GM12878 (cell line): Measurements from ENCODE around the gene ASTN1. TPM values are rescaled to one million over a fixed set of nuclear protein-coding genes. Genes with fewer than 3 reads are reported as not detected.

Experiments
- ATAC-seq: fragments of 200-7000 bp; cut with Tn5 transposase; 3 replicates; pipeline ENCODE4 v1.9.1; 2020; ENCODE audit warnings: mild to moderate bottlenecking, moderate library complexity
- BruUV-seq: library from RNA; stranded (reverse); fragments of 400-500 nt; replicated peaks from 2 replicates; lab custom pipeline; 2021; lab: Mats Ljungman, UMichigan
- CTCF ChIA-PET: fragments of 300-600 bp; sonication (Branson Sonifier 250); formaldehyde crosslinking; extraction: SDS; loops from one replicate; lab custom pipeline; 2021; ENCODE audit warnings: inconsistent platforms; lab: Yijun Ruan, JAX
- POLR2A ChIA-PET: fragments of 350-600 bp; formaldehyde crosslinking; extraction: SDS; loops from one replicate; lab custom pipeline; 2021; ENCODE audit warnings: inconsistent platforms; lab: Charles Lee
- RAD21 ChIA-PET: fragments of 300-600 bp; sonication (Branson Sonifier 250); formaldehyde crosslinking; loops from one replicate; lab custom pipeline; 2023; ENCODE audit warnings: antibody characterized with exemption; ENCODE audit not compliant: unreplicated experiment; lab: Charles Lee
- SMC1A ChIA-PET: fragments of 300-600 bp; sonication (Branson Sonifier 250); formaldehyde crosslinking; loops from one replicate; lab custom pipeline; 2023; ENCODE audit not compliant: unreplicated experiment, uncharacterized antibody; lab: Charles Lee
- DNase-seq: peaks from one replicate; pipeline ENCODE4 v3.0.0-alpha.2; 2011; ENCODE audit warnings: low read depth, low spot score
- FAIRE-seq: peaks from 3 replicates; lab custom pipeline; 2011; peaks lifted over from hg19 to GRCh38; lab: Jason Lieb, UNC
- H2AFZ ChIP-seq: 2 replicates; pipeline ENCODE4 v1.6.0; 2011; ENCODE audit warnings: low read depth, low read length, control low read depth; ENCODE audit not compliant: control insufficient read depth
- H3K27ac ChIP-seq: 2 replicates; pipeline ENCODE4 v1.5.1; 2011; ENCODE audit warnings: control low read depth; ENCODE audit not compliant: control insufficient read depth, insufficient read depth
- H3K27me3 ChIP-seq, 2 experiments: replicated peaks in 1 of 2; 2 replicates each; pipeline versions ENCODE4 v1.6.0 to v1.6.1; 2011; ENCODE audit warnings: low read length in 1 of 2; ENCODE audit not compliant: control insufficient read depth in 2 of 2, insufficient read depth in 2 of 2
- H3K36me3 ChIP-seq, 2 experiments: 2 replicates each; pipeline ENCODE4 v1.5.1; 2011; ENCODE audit warnings: low read length in 1 of 2; ENCODE audit not compliant: control insufficient read depth in 2 of 2, insufficient read depth in 2 of 2
- H3K4me1 ChIP-seq: 2 replicates; pipeline ENCODE4 v1.6.1; 2011; ENCODE audit warnings: mild to moderate bottlenecking, low read length, moderate library complexity, mixed read lengths; ENCODE audit not compliant: control insufficient read depth, insufficient read depth
- H3K4me2 ChIP-seq: 2 replicates; pipeline ENCODE4 v1.6.0; 2011; ENCODE audit warnings: control low read depth; ENCODE audit not compliant: control insufficient read depth, insufficient read depth
- H3K4me3 ChIP-seq: fragments of 200-600 bp; sonication (generic); 2 replicates; pipeline ENCODE4 v1.5.1; 2016
- H3K79me2 ChIP-seq: 2 replicates; pipeline ENCODE4 v1.6.0; 2011; ENCODE audit warnings: low read length; ENCODE audit not compliant: control insufficient read depth, insufficient read depth
- H3K9ac ChIP-seq: 2 replicates; pipeline ENCODE4 v1.8.0; 2011; ENCODE audit warnings: low read length, control low read depth, mixed read lengths; ENCODE audit not compliant: control insufficient read depth, insufficient read depth
- H3K9me3 ChIP-seq: replicated peaks from 3 replicates; pipeline ENCODE4 v1.5.1; 2011; ENCODE audit warnings: mild to moderate bottlenecking, low read length; ENCODE audit not compliant: control insufficient read depth, insufficient read depth
- H4K20me1 ChIP-seq: 2 replicates; pipeline ENCODE4 v1.6.0; 2011; ENCODE audit not compliant: control insufficient read depth, insufficient read depth
- EGR1 ChIP-seq, 2 experiments: IDR thresholded peaks; 1 replicate in 1 of 2; 2 replicates in 1 of 2; pipeline ENCODE4 v1.6.1; 2011 to 2012; ENCODE audit warnings: low read depth in 2 of 2, low read length in 2 of 2, borderline replicate concordance in 1 of 2, mild to moderate bottlenecking in 1 of 2, moderate library complexity in 1 of 2
- KAT2A ChIP-seq: conservative IDR thresholded peaks from 2 replicates; pipeline ENCODE4 v1.6.1; 2011; ENCODE audit warnings: low read depth, low read length; ENCODE audit not compliant: control insufficient read depth
- NFYA ChIP-seq: IDR thresholded peaks from 2 replicates; pipeline ENCODE4 v1.6.1; 2011; ENCODE audit warnings: low read depth, mild to moderate bottlenecking, low read length, improper control_type of control experiment, borderline replicate concordance
- RUNX3 ChIP-seq: IDR thresholded peaks from 2 replicates; pipeline ENCODE4 v1.6.1; 2012; ENCODE audit warnings: low read length, inconsistent platforms
- WGBS: methylation state at CpG from one replicate; pipeline ENCODE4 v1.1.6; 2016; ENCODE audit warnings: low lambda C conversion rate; ENCODE audit not compliant: insufficient replicate concordance, insufficient coverage; ENCODE audit errors: missing lambda C conversion rate; 5-methylcytosine and 5-hydroxymethylcytosine counted together
- in situ Hi-C: fragments of 300-500 bp; cut with MboI; formaldehyde crosslinking; loops from 9 replicates; pipeline ENCODE4 v1.14.3; 2018; ENCODE audit warnings: mixed read lengths
- intact Hi-C: fragments of 100-400 bp; cut with micrococcal nuclease; formaldehyde crosslinking; loops from one replicate; pipeline ENCODE4 v1.14.2; 2022; ENCODE audit not compliant: unreplicated experiment
- polyA plus RNA-seq, 11 experiments: library from polyadenylated mRNA; depleted of rRNA in 4 of 11; unstranded in 6 of 11; stranded (reverse) in 5 of 11; fragments of >200 nt; fragmentation: Nextera tagmentation in 4 of 11; fragmentation: Illumina TruSeq in 1 of 11; extraction: Ambion mirVana in 4 of 11; extraction: Trizol in 1 of 11; gene quantifications; 1 replicate in 1 of 11; 2 replicates in 10 of 11; pipeline versions ENCODE4 v1.2.1 to v1.2.3, GENCODE V29; 2011 to 2016; ENCODE audit warnings: inconsistent platforms in 2 of 11, missing spikeins in 2 of 11, low read depth in 1 of 11
- total RNA-seq, 4 experiments: library from RNA; depleted of rRNA in 3 of 4; stranded (reverse); fragments of >200 nt in 3 of 4; fragmentation: Illumina TruSeq in 1 of 4; extraction: Trizol in 1 of 4; gene quantifications; 2 replicates each; pipeline versions ENCODE4 v1.2.1 to v1.2.3, GENCODE V29; 2013 to 2021
- TF ChIP-seq, protein P1 (sequence below): fragments of 450-650 bp; IDR thresholded peaks from 2 replicates; pipeline ENCODE4 v1.6.1; 2018; ENCODE audit warnings: borderline replicate concordance, mild to moderate bottlenecking; ENCODE audit not compliant: partially characterized antibody
- TF ChIP-seq, protein P2 (sequence below): fragments of 450-650 bp; IDR thresholded peaks from 2 replicates; pipeline ENCODE4 v1.6.1; 2018; ENCODE audit warnings: mild to moderate bottlenecking, low read depth, moderate library complexity; ENCODE audit not compliant: partially characterized antibody

ASTN1 gene
- total and polyA plus RNA-seq, 10 of the 15 experiments (the other 5 are each of a cell fraction or from before 2014, with no cell fraction given): 0.04 TPM; not detected in 9

DNA sequence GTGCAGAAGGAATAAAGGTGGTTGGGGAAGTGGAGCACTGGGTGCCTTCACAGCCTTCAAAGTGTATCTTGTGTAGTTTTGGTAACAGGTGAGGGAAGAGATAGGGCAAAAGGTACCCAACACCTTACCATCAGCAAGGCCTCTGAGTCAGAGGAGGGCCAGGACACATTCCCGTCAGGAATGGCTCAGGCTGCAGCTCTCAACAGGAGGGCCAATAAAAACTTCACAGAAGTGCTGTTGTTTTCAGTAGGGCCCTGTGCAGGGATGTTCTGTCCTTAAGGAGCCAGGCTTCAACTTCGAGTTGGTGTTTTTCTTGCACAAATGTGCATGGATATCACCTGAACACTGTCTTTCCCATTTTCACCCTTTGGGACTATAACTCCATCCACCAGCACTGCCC lies 333.4 kb downstream of the ASTN1 start (continued):
- no peak for TF ChIP-seq EGR1 (IDR thresholded peaks at IDR 0.05; ENCODE audit: borderline replicate concordance in 1 of 2, low read depth in 2 of 2, low read length in 2 of 2)
- no peak for TF ChIP-seq NFYA

DNA sequence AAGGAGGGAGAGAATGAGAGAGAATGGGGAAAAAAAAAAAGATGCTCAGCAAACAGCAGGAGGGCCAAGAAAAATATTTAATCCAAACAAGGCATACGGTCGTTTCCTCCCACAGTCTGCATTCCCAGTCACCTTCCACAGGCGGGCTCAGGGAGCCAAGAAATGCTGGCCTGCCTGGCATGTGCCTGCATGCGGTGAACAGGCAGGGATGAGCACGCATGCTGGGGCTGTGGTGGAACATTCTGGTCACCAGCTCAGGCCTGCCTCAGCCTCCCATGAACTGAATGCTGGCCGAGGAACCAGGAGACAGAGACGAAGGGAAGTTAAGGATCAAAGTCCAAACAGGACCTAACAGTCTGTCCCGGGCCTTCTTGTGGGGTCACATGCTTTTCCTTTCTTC lies 335.3 kb downstream of the ASTN1 start:
- ATAC-seq (no peak), DNase-seq (no peak), FAIRE-seq (no peak)
- Histone ChIP-seq H3K4me3 (no peak overlapping the region), H4K20me1 (no peaks in the 10 kb centered on the region), H3K9ac (no peak overlapping the region), H3K27me3 (no peaks in the 10 kb centered on the region), H3K79me2 (no peaks in the 10 kb centered on the region), H3K36me3 (no peaks in the 10 kb centered on the region), H3K4me2 (no peak overlapping the region), H3K9me3 (no peaks in the 10 kb centered on the region), H3K27ac (no peak overlapping the region), H3K4me1 (no peaks in the 10 kb centered on the region), H2AFZ (no peak overlapping the region)
- 20% methylated on average over 8 of the region's 8 CpGs for WGBS
- intact Hi-C loops (no loop called here), in situ Hi-C loops (no loop called here)
- POLR2A ChIA-PET: no interaction called here
- TF ChIP-seq RUNX3 (no peak), KAT2A (no peak)
- RAD21 ChIA-PET: no interaction called here
- CTCF ChIA-PET: no interaction called here
- BruUV-seq: no TSS peak
- SMC1A ChIA-PET: interaction anchor here (1.2 kb wide), 1 partner anchor 12 kb away, joined by 3 read pairs; no protein-coding TSS in a partner anchor

DNA sequence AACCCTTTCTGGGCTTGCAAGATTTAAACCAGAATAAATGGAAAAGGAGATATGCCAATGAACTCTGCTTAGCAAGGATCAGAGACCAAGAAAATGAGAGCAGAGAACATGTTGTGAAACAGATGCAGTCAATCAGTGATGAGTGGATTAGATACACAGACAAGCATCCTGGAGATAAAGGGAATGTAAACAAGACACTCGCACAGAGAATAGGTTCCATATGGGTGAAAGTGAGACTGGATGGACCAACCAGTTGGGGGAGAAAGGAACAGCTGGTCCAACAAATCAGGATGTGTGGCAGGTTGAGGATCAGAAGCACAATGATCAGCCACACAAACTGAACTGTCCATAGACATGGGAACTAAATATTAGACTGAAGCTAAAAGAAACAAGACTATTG lies 338.2 kb downstream of the ASTN1 start:
- intact Hi-C loops: no loop called here
- DNase-seq: no peak
- Histone ChIP-seq H3K79me2 (no peaks in the 10 kb centered on the region), H3K4me3 (no peak overlapping the region), H2AFZ (no peak overlapping the region), H3K36me3 (no peaks in the 10 kb centered on the region), H3K27me3 (no peaks in the 10 kb centered on the region), H3K9me3 (no peaks in the 10 kb centered on the region), H4K20me1 (no peaks in the 10 kb centered on the region), H3K9ac (no peak overlapping the region), H3K27ac (no peak overlapping the region), H3K4me2 (no peak overlapping the region), H3K4me1 (no peaks in the 10 kb centered on the region)
- ChIA-PET CTCF (no interaction called here), SMC1A (no interaction called here), POLR2A (no interaction called here), RAD21 (no interaction called here)
- BruUV-seq: no TSS peak
- ATAC-seq: no peak
- in situ Hi-C loops: no loop called here
- FAIRE-seq: no peak
- WGBS: 6% methylated on average over 1 of the region's 1 CpG
- TF ChIP-seq, protein P1, sequence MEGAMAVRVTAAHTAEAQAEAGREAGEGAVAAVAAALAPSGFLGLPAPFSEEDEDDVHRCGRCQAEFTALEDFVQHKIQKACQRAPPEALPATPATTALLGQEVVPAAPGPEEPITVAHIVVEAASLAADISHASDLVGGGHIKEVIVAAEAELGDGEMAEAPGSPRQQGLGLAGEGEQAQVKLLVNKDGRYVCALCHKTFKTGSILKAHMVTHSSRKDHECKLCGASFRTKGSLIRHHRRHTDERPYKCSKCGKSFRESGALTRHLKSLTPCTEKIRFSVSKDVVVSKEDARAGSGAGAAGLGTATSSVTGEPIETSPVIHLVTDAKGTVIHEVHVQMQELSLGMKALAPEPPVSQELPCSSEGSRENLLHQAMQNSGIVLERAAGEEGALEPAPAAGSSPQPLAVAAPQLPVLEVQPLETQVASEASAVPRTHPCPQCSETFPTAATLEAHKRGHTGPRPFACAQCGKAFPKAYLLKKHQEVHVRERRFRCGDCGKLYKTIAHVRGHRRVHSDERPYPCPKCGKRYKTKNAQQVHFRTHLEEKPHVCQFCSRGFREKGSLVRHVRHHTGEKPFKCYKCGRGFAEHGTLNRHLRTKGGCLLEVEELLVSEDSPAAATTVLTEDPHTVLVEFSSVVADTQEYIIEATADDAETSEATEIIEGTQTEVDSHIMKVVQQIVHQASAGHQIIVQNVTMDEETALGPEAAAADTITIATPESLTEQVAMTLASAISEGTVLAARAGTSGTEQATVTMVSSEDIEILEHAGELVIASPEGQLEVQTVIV: no peak
- TF ChIP-seq, protein P2, sequence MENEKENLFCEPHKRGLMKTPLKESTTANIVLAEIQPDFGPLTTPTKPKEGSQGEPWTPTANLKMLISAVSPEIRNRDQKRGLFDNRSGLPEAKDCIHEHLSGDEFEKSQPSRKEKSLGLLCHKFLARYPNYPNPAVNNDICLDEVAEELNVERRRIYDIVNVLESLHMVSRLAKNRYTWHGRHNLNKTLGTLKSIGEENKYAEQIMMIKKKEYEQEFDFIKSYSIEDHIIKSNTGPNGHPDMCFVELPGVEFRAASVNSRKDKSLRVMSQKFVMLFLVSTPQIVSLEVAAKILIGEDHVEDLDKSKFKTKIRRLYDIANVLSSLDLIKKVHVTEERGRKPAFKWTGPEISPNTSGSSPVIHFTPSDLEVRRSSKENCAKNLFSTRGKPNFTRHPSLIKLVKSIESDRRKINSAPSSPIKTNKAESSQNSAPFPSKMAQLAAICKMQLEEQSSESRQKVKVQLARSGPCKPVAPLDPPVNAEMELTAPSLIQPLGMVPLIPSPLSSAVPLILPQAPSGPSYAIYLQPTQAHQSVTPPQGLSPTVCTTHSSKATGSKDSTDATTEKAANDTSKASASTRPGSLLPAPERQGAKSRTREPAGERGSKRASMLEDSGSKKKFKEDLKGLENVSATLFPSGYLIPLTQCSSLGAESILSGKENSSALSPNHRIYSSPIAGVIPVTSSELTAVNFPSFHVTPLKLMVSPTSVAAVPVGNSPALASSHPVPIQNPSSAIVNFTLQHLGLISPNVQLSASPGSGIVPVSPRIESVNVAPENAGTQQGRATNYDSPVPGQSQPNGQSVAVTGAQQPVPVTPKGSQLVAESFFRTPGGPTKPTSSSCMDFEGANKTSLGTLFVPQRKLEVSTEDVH: no peak
